ENCODE results near the gene SEPHS1. TPM values are rescaled to one million over a fixed set of nuclear protein-coding genes. Genes with fewer than 3 reads are reported as not detected.

SEPHS1 gene, protein sequence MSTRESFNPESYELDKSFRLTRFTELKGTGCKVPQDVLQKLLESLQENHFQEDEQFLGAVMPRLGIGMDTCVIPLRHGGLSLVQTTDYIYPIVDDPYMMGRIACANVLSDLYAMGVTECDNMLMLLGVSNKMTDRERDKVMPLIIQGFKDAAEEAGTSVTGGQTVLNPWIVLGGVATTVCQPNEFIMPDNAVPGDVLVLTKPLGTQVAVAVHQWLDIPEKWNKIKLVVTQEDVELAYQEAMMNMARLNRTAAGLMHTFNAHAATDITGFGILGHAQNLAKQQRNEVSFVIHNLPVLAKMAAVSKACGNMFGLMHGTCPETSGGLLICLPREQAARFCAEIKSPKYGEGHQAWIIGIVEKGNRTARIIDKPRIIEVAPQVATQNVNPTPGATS
- 10 to 100 TPM; 26.7 to 38.9 (median 30.4) TPM for total RNA-seq
- 10 to 100 TPM; 17.6 to 23.2 TPM for polyA plus RNA-seq
- long read RNA-seq, donor 1, transcript SEPHS1-201 (9 exons, 3,273 nt) = major isoform, 27 of 76 reads
- long read RNA-seq, donor 1, partial matches to known transcripts = 8 of 76 reads
- long read RNA-seq, donor 1, other reads (novel, unspliced or antisense) = 40 of 76 reads
- long read RNA-seq, donor 2, transcript SEPHS1-201 (9 exons, 3,273 nt) = major isoform, 21 of 84 reads
- long read RNA-seq, donor 2, partial matches to known transcripts = 7 of 84 reads
- long read RNA-seq, donor 2, other reads (novel, unspliced or antisense) = 56 of 84 reads
- long read RNA-seq, donor 3, transcript SEPHS1-201 (9 exons, 3,273 nt) = major isoform, 31 of 40 reads
- long read RNA-seq, donor 3, partial matches to known transcripts = 5 of 40 reads
- long read RNA-seq, donor 3, other reads (novel, unspliced or antisense) = 1 of 40 reads

DNA sequence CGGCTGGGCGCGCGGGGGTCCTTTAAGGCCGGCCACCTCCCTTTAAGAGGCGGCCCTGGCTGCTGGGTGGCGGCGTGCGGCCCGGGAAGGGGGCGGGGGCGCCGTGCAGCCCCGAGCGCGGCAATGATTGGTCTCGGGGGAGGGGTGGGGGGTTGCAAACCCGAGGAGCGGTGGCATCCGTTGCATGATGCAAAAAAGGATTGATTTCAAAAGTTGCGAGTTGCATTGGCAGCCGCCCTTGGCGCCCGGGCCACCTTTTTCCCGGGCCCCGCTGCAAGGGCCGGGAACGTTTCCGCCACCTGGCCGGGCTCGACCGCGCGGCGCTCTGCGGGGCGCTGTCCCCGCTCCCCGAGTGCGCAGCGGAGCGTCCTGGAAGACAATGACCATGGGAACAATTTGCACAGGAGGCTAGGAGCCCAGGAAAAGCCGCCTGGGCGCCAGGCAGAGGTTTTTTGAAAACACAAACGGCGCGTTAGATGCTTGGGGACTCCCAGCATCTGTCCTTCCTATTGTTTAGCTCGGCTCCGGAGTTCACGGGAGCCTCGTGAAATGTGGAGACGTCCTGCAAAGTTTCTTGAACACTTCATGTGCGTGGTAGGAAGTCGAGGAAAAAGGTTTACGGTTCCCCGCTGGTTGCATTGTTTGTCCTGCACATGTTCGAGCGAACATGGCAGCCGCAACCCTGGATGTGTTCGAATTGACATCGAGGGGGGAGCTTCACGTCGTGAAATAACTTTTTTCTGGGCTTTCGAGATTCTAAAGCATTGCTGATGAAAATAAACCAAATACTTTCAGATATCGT lies at the start of gene SEPHS1:
TSS of gene SEPHS1 (minus strand) at position 78 of the 802 bp plus-strand sequence. CDS start 3,343 bp downstream, outside the sequence.
- intact Hi-C loops (cut with DNase I) = loop anchor here in 6 of 10 donors (5.0 to 10.0 kb wide), 3 partner anchors 46 to 1606 kb away; partner anchors contain the start of genes PHYH (in 6 of the 6), DCLRE1C (in 1 of the 6), MCM10 (in 1 of the 6) and MEIG1 (in 1 of the 6)
- DNase-seq = peak; percentile 68 to 74
- TF ChIP-seq, protein P1, sequence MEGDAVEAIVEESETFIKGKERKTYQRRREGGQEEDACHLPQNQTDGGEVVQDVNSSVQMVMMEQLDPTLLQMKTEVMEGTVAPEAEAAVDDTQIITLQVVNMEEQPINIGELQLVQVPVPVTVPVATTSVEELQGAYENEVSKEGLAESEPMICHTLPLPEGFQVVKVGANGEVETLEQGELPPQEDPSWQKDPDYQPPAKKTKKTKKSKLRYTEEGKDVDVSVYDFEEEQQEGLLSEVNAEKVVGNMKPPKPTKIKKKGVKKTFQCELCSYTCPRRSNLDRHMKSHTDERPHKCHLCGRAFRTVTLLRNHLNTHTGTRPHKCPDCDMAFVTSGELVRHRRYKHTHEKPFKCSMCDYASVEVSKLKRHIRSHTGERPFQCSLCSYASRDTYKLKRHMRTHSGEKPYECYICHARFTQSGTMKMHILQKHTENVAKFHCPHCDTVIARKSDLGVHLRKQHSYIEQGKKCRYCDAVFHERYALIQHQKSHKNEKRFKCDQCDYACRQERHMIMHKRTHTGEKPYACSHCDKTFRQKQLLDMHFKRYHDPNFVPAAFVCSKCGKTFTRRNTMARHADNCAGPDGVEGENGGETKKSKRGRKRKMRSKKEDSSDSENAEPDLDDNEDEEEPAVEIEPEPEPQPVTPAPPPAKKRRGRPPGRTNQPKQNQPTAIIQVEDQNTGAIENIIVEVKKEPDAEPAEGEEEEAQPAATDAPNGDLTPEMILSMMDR (IDR thresholded peaks at IDR 0.05) = peak in 3 of 9 donors; percentile 14 to 26 (median 16)
- peak within 1 kb of the TSS; percentile 92 to 99 (median 98) for H3K27ac ChIP-seq
- ATAC-seq = peak; percentile 61 to 88 (median 78)
- H3K36me3 ChIP-seq = peaks cover 0 to 12% (median 0%) of the 10 kb centered on the region in 9 donors
- peaks cover 0 to 37% (median 34%) of the 10 kb centered on the region in 9 donors for H3K4me1 ChIP-seq
- peaks cover 0 to 27% (median 23%) of the 10 kb centered on the region in 7 donors for H3K27me3 ChIP-seq
- no peaks in the 10 kb centered on the region for H3K9me3 ChIP-seq
- H3K4me3 ChIP-seq = peak within 1 kb of the TSS; percentile 64 to 95 (median 86)
- 0% methylated on average over 62 to 65 of the region's 65 CpGs for WGBS, 2 donors

DNA sequence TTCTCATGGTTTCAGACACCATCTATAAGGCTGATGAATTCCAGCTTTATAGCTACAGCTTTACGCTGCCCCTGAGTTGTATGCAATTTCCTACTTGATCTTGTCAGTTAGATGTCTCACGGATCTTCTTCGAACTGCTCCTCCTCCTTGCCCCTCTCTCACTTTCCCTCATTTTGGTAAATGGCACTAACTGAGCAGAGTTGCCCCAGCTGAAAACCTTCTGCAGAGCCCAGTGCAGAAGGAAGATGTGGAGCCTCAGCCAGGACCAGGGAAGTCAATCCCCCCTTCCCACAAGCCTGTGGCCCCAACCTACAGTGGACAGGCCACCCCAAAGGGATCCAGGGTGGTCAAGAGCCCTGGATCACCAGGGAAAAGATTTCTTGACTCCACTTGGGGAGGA lies 49.0 kb upstream of the SEPHS1 start:
- intact Hi-C loops (cut with DNase I) = no loop called here
- Histone ChIP-seq H3K27me3 (peaks cover 0 to 11% (median 0%) of the 10 kb centered on the region in 7 donors), H3K4me1 (no peaks in the 10 kb centered on the region), H3K9me3 (peaks cover 0 to 6% (median 0%) of the 10 kb centered on the region in 11 donors), H3K4me3 (no peak overlapping the region), H3K27ac (no peak overlapping the region), H3K36me3 (no peaks in the 10 kb centered on the region)
- no peak for DNase-seq
- no peak for ATAC-seq
- TF ChIP-seq, protein P1 (IDR thresholded peaks at IDR 0.05) = no peak
- WGBS, 2 donors = 95 to 97% methylated on average over 3 of the region's 3 CpGs

DNA sequence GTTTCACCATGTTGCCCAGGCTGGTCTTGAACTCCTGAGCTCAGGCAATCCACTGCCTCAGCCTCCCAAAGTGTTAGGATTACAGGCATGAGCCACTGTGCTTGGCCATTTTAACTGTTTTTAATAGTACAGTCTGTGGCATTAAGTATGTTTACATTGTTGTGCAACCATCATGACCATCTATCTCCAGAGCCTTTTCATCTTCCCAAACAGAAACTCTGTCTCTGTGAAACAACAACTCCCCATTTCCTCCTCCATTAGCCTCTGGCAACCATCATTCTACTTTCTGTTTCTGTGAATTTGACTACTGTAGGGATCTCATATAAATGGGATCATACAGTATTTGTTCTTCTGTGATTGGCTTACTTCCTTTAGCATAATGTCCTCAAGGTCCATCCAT lies 48.3 kb upstream of the SEPHS1 start:
- DNase-seq (no peak), ATAC-seq (no peak)
- Histone ChIP-seq H3K4me1 (no peaks in the 10 kb centered on the region), H3K36me3 (no peaks in the 10 kb centered on the region), H3K27me3 (peaks cover 0 to 15% (median 0%) of the 10 kb centered on the region in 7 donors), H3K4me3 (no peak overlapping the region), H3K27ac (no peak overlapping the region), H3K9me3 (peaks cover 0 to 6% (median 0%) of the 10 kb centered on the region in 11 donors)
- TF ChIP-seq, protein P1 (IDR thresholded peaks at IDR 0.05) = no peak
- intact Hi-C loops (cut with DNase I) = no loop called here
